Superior temporal gyrus (tissue), 1 donor: ENCODE results near the gene MAGI1.

ENCODE experiments used
- DNase-seq: peaks from one replicate; pipeline ENCODE4 v3.0.0-alpha.2; 2016; ENCODE audit errors: extremely low spot score

MAGI1 gene

GRCh38 chr3:65807225-65807624 lies 231.5 kb downstream of the MAGI1 start:
- DNase-seq, result no peak

DNA sequence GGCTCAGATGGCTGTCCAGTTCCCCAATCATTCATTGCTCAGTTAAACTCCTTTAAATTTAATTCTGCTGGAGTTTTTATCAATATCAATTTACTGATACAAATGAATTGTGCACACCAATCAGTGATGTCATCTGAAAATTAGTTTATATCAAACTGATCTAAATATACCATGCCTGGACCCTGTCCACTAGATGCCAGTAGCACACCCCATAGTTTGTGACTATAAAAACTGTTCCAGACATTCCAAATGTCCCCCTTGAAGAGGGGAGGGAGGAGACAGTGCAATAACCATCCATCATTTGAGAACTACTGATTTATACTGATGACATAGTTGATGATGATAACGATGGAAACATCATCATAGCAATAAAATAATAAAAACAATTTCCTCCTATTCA lies 232.1 kb downstream of the MAGI1 start:
- no peak for DNase-seq

GRCh38 chr3:65796676-65797075 lies 242.0 kb downstream of the MAGI1 start:
- DNase-seq, result no peak

- no peak for DNase-seq
Measured at GRCh38 chr3:65795166-65795565, 243.6 kb downstream of the MAGI1 start.

- DNase-seq, result no peak
Measured at GRCh38 chr3:65793495-65794200, 245.1 kb downstream of the MAGI1 start.

- DNase-seq, result no peak
Measured at GRCh38 chr3:65788461-65788860, 250.3 kb downstream of the MAGI1 start.

GRCh38 chr3:65787827-65788226 lies 250.9 kb downstream of the MAGI1 start:
- no peak for DNase-seq

- DNase-seq, result no peak
Measured at GRCh38 chr3:65787340-65787739, 251.4 kb downstream of the MAGI1 start.

DNA sequence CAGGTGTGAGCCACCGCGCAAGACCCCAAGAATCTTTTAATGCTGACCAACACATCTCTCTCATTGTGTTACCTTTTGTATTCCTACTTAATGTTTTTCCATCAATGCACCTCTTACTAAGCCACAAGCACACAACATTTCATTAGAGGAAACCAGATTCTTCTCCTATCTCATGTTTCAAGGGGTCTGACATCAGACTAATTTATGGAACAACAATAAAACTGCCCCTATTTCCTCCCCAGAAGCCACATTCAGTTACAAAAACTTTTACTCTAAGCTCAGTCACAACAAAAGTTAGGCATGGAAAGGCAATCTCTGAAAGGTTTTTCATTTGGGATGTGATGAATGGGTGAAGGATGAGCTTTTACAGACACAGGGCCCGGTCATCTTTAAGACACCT lies 251.8 kb downstream of the MAGI1 start:
- DNase-seq, result no peak

DNA sequence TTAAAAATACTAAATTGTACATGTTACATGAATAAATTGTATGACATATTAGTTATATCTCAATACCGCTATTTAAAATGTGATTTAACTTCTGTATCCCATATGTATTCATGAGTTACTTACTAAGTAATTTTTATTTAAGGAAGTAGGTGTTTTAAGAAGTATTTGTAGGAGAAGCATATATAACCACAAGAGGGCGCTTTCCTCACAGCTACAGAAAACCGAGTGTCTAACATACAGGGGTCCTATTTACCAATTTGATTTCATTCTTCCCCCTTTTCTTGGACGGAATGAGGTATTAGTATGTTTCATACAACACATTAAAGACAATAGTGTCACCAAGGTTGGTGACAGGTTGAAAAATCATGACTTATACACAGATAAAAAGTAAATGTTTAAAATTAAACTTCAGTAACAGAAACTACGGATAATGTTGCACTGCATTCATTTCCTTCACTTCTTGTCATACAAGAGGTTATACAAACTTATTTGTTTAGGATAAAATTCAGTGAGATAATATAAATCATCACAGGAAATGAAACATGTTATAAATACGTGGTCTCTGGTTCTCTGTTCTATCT lies 253.6 kb downstream of the MAGI1 start:
- peak; percentile 90 for DNase-seq

DNA sequence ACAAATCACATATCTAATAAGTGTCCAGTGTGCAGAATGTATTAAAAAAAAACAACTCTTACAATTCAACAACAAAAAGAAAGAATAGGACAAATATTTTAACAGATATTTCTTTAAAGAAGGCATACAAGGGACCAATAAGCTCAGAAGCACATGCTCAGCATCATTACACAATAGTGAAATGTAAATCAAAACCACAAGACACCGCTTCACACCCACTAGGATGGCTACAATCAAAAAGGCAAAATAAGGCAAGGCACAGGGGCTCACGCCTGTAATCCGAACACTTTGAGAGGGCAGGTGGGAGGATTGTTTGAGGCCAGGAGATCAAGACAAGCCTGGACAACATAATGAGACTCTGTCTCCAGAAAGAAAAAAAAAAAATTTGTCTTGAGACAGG lies 255.6 kb downstream of the MAGI1 start:
- no peak for DNase-seq

DNA sequence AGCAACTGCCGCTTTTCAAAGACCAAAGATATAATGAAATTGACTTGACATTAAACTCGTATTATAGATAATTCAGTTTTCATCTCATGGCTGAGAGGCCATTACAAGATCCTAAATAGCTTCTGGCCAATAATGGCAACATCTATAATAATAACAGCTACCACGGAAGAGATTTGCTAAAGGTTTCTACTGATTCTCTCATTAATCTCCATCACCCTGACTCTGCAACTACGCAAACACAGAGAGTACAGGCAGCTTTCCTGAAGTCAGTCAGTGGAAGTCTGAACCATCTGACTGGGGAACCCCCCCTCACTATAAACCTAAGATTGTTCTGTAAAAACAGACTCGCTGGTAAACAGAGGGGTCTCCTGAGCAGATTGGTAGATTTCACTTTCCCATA lies 257.1 kb downstream of the MAGI1 start:
- no peak for DNase-seq

DNA sequence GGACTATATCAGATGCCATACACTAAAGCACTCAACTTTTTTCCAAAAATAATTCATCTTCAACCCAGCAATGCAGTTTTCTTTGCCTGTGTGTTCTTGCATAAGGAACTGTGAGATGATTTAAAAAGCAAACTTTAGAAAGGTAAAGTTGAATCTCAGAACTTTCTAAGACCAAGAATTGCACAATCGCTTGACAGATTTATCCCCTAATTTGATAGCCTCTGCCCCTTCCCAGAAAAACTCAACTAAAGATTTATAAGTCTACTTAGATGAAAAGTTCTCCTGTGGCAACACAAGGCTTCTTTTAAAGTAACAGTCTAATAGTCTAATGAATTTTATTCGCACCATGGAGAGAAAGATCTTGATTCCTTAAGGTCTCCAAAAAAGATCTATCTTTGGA lies 259.3 kb downstream of the MAGI1 start:
- DNase-seq, result no peak

DNA sequence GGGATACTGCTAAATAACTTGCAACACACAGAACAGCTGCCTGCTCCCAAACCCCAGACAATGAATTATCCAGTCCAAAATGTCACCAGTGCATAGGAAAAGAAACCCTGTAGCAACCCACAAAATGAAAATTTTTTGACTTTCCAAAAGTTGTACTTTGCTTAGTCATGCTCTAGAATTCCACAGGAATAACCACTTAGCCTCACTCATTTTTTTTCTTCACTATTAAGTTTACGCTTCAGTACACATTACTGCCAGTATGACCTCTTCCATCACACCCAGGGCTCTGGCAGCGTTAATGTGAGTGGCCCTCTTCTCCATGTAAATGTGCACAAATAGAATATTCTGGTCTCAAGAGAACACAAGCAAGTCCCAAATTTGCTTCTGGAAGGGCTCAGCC lies 259.8 kb downstream of the MAGI1 start:
- no peak for DNase-seq

DNA sequence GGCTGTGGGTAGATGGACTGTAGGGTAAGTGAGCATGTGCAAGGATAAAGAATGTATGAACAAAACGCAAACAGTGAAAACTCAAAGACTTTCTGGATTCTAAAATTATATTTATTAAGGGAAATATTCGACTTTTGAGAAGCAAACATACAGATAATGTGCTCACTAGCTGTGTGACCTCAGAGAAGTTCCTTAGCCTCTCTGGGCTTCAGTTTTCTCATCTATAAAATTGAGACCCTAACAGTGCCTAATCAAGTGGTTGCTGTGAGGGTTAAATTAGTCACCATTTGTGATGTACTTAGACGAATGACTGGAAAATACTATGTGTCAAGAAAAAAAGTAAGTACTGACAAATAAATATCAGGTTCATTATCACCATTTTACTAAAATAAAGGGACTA lies 261.7 kb downstream of the MAGI1 start:
- DNase-seq, result no peak

DNA sequence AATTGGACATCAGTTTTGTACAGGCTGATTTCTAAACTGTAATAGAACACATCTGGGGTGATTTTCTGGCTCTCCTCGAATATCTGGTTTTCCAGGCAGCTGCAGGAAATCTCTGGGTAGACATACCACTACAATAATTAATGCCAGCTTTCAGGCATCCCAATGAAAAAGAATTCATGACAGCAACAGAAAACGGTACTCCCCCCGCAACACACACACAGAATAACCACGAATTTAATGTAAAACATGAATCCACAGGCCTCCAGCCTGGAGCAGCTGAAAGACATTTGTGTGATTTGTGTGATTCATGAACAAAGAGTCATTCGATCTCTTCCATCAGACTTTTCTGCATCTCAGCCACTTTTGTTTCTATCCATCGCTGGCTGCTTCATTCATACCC lies 262.2 kb downstream of the MAGI1 start:
- no peak for DNase-seq

DNA sequence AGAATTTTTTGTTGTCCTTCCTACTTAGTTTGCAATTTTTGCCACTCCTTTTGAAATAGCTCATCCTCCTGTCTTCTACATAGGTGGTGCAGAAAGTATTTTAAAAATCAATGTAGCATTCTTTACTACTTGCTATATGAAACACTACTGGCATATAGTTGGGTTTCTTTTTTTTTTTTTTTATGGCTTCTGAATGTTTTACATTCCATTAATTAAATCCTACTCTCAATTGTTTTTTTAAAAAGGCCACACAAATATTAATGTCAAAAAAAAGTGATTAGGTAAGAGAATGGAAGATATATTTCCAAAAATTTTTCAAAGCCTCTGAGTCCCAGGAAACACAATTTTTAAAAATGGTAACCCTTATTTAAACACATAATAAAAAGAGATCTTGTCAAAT lies 262.6 kb downstream of the MAGI1 start:
- DNase-seq, result no peak

- no peak for DNase-seq
Measured at GRCh38 chr3:65772758-65773157, 266.0 kb downstream of the MAGI1 start.

- DNase-seq, result no peak
Measured at GRCh38 chr3:65767551-65767950, 271.2 kb downstream of the MAGI1 start.

GRCh38 chr3:65762235-65762580 lies 276.5 kb downstream of the MAGI1 start:
- DNase-seq, result no peak

GRCh38 chr3:65761446-65762234 lies 277.1 kb downstream of the MAGI1 start:
- DNase-seq, result peak; percentile 83

DNA sequence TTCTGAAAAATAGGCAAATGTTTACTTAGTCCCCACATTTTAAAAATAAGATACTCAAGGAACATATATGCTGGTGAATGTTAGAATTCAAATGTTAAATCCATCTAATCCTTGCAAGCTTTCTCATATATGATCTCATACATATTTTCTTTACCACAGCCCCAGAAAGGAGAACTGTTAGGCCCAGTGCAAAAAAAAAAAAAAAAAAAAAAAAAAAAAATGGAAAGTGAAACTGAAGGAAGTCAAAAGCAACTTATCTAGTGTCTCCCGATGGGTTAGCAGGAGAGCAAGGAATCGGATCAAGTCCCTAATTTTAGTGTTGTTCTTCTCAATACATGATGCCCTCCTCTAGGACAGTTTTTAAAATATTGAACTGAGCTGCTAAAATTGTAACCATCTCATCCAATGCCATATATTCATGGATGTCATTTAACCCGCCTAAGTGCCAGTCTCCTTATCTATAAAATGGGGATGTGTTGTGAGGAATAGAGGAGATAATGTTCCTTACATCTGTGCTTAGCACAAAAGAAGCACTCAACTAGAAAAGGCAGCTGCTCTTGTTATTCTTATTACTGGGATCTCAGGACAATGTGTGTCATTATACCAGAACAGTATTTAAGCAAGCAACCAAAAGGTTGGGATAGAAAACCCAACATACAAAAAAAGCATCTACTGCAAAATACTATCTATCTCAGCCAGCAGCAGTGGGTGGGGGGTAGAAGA lies 279.7 kb downstream of the MAGI1 start:
- DNase-seq, result peak; percentile 81

- DNase-seq, result peak; percentile 71
Measured at GRCh38 chr3:65758438-65758837, 280.3 kb downstream of the MAGI1 start.
